HG02973 (cell line): ENCODE results near the gene GORASP1.
A peak's percentile ranks its signal among the peaks of the same experiment; 100 is the strongest.

ENCODE experiments used
- ATAC-seq: cut with Tn5 transposase; IDR thresholded peaks from one replicate; pipeline ENCODE4 v1.9.1; 2021; ENCODE audit warnings: moderate library complexity; ENCODE audit not compliant: unreplicated experiment

Gene GORASP1

DNA sequence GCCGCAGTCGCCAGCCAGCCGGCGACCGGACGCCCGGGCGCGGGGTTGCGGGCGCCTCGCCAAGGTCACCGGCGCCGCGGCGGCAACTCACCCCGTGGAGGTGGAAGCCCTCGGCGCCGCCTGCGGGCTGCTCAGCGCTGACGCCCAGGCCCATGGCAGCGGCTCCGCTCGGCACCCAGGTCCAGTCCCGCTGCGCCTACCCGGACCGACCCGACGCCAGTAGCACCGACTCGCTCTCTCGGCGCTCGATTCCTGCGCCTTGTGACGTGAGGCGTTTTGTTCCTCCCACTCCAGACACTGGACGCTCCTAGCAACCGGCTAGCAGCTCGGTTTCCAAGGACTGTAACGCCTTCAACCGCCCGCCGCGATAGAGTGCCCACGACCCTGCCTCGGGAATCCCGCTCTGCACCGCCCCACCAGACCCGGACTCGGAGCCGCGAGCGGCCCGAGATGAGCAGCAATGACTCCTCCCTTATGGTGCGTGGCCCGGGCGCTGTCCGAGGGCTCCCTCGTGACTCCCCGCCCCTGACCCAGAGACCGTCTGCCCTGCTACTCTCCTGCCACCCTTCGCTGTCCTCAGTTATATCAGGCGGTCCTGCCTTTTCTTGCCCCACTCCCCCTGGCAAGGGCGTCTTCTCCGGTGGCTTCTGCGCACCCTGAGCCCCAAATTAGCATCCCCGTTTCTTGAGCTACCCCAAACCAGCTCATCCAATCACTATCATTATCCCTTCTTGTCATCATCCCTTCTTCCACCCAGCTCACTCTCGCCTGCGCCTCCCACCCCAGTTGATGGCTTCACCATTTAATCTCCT is at the start of gene GORASP1, which contains the start of gene TTC21A:
GORASP1 (minus strand) TSS at position 240 of the 812 bp plus-strand sequence; CDS start at position 154, 86 bp downstream.
TTC21A (plus strand) TSS at position 293 of the 812 bp plus-strand sequence; CDS start at position 451, 158 bp downstream.
- peak; percentile 43 for ATAC-seq

- no peak for ATAC-seq
These were observed 49.0 kb upstream of the GORASP1 start for GRCh38 chr3:39156421-39156820.

GRCh38 chr3:39154280-39155021 is 47.0 kb upstream of the GORASP1 start:
- ATAC-seq = no peak

- no peak for ATAC-seq
These were observed 46.5 kb upstream of the GORASP1 start for GRCh38 chr3:39153977-39154279.

DNA sequence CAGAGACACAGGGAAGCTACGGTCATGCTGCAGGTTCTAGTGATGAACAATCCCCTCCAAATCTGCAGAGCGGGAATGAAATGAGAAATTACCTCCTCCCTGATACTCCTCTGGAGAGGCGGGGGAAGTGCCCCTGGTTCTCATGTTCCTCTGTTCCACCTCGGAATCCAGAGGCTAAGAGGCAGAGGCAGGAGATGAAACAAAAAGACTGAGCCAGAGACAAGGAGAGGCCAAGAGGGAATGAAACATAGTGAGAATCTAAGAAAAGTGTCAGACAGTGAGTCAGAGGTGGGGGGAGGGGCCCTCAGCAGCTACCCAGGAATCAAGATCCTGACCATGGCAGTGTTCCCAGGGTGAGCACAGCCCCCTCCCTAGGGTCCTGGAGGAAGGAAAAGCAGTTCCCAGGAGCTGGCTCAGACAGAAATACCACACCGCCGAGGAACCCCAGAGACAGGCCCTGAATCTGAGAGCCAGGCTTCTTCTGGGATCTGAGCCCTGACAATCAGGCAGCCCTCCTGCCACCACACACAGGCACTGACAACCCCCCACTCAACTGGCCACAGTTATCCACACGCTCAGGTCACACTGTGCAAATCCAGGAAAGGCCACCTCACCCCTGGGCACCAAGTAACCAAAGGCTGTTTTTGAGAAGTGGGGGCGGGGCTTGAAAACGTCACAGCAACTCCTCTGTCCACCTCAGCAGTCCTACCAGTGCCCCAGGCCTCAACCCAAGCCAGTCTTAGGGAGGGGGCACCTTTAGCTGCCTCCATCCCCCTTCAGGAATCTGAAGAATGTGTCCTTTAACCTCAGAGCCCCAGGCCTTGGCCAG is 43.6 kb upstream of the GORASP1 start:
- ATAC-seq = no peak

- ATAC-seq = no peak
These were observed 42.8 kb upstream of the GORASP1 start for GRCh38 chr3:39150148-39150802.

DNA sequence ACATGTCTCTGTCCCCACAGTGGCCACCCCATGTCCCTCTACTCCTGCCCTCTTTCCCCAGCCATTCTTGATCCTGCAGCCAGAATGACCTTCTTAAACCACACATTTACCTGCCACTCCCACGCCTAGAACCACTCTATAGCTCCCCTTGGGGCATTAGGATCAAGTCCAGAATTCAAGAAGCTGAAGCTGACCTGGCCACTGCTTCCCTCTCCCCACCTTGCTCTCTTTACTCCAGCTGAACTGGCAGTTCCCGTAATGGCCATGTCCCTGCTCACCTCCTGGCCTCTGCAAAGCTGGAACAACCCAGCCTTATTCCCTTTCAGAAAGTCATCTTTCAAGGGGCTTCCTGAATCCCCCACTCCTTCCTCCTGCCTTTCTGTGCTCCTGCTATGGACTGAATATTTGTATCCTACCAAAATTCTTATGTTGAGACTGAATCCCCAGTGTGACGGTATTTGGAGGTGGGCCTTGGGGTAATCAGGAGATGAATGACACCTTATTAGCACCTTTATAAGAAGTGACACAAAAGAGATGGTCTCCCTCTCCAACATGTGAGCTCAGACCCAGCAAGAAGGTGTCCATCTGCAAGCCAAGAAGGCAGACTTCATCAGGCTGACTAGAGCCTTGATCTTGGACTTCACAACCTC is 42.2 kb upstream of the GORASP1 start:
- ATAC-seq = no peak

DNA sequence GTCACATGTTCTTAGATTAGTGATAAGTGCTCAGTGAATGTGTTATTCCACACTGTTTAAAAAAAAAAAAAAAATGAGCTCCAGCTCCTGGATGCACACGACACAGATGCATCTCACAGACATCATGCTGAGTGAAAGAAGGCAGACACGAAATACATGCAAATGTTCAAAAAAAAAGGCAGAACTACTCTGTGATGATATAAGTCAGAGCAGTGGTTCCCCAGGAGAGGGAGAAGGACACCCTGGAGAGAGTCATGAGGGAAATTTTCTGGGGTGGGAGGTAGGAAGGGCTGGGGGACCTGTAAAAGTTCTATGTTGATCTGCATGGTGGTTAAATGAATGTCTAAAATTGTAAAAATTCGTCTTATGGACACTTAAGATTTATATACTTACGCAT is 41.6 kb upstream of the GORASP1 start:
- no peak for ATAC-seq

DNA sequence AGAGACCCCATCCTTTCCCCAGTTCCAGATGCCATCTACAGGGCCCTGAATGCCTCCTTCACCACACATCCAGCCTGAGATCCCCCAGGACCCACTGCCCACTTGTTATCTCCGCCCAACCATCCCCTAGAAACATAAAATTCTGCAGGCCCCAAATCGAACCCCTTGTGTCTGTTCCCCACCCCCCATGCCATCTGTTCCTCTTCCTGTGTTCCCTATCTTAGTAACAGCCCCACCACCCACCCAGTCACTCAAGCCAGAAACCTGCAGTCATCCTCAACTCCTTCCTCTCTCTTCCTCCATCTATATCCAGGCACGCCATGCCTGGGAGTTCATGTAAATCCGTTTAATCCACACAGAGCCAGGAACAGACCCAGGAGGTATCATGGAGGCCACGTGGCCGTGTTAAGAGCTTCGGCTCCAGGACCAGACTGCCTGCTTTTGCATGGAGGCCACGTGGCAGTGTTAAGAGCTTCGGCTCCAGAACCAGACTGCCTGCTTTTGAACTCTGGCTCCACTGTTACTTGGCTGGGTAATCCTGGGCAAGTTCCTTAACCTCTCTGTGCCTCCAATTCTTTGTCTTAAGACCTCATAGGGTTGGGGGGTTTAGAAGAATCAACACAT is 41.1 kb upstream of the GORASP1 start:
- no peak for ATAC-seq

DNA sequence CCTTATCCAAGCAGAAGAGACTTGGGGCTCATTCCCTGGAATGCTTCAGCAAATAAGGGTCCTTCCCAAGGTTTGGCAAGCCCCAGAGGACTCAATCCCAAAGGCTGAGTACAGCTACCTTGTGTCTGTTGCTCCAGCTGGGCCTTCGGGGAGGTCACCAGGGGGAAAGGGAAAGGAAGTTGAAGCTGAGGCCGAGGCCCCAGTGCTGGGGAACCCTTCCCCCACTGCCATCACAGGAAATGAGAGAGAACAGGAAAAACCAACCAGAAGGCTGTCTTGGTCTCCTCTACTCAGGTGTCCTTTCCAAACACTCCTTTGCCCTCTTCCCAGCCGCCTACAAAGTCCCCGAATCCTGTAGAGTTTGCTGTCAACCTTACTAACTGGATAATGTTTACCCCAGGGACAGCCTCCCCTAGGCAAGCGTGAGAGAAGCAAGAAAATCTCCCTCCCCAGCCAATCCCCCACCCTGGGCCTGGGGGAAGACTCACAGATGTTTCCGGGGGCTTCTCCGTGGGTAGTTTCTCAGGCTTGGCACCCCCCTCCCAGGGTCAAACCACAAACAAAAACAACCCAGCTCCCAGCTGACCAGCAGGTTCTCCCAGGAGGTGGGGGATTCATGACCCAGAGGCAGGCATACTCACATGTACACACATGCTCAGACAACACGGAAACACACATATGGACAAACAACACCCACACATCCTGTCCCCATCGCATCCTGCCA is 40.4 kb upstream of the GORASP1 start:
- no peak for ATAC-seq

- ATAC-seq = no peak
These were observed 39.5 kb upstream of the GORASP1 start for GRCh38 chr3:39146611-39147591.

GRCh38 chr3:39146083-39146501 is 38.7 kb upstream of the GORASP1 start:
- ATAC-seq = no peak

GRCh38 chr3:39144748-39145380 is 37.4 kb upstream of the GORASP1 start:
- ATAC-seq = no peak

GRCh38 chr3:39144095-39144747 is 36.8 kb upstream of the GORASP1 start:
- ATAC-seq = no peak

DNA sequence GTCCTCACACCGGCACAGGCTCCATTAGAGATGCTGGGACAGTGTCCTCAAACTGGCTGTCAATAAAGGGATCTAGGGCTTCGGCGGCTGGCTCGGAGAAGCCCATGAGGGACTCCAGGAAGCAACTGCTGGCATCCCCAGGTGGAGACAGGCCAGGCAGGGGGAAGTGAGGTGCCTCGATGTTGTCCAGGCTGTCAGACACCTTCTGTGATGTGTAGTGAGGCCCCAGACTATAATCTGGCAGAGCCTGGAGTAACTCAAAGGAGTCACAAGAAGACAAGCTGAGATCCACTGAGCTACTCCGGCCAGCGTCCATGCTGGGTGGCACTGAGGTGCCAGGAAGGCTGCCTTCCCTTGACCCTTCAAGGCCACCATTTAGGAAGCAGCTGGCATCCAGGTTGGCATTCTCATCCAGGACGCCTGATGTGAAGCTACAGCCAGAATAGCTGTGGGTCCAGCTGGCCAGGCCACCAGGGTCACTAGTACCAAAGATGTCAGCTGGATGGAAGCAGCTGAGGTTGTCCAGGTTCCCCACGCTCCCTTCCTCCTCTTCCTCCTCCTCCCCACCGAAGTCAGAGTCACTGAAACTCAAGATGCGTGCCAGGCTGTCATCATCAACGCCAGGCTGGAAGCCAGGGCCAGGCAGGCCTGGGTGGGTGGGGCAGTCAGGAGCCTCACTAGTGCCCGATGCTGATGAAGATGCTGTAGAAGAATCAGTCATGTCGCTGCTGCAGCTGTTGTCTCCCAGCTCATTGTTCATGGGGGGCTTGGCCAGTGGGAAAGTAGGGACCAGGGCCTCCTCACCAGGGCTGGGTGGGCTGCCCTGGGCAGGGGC is 35.8 kb upstream of the GORASP1 start:
- no peak for ATAC-seq

DNA sequence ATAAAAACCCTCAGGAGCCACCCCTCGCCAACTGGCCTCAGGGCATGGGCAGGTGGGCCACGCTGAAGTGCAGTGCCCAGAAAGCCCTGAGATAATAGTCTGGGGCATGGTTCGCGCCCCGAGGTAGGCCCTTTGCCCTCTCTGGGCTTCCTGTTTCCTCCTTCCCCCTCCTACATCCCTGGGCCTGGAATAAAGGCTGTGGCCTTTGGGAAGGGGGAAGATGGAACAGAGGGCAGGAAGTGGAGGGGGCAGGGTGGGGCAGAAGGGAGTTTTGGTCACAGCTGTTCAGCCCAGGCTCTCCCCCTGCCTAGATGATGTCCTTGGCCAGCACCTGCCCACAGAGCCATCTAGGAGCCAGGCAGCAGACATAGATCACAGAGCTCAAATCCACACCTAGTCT is 34.6 kb upstream of the GORASP1 start:
- no peak for ATAC-seq
